GM15510 (cell line): Measurements from ENCODE around the gene DENND2A.

Experiments
- POLR2A ChIP-seq: IDR thresholded peaks from 3 replicates; pipeline ENCODE4 v1.6.1; 2011; ENCODE audit warnings: borderline replicate concordance; ENCODE audit not compliant: insufficient read length; ENCODE audit errors: extremely low read depth

DENND2A gene

GRCh38 chr7:140619176-140619575 is 21.4 kb downstream of the DENND2A start:
- no peak for TF ChIP-seq POLR2A

DNA sequence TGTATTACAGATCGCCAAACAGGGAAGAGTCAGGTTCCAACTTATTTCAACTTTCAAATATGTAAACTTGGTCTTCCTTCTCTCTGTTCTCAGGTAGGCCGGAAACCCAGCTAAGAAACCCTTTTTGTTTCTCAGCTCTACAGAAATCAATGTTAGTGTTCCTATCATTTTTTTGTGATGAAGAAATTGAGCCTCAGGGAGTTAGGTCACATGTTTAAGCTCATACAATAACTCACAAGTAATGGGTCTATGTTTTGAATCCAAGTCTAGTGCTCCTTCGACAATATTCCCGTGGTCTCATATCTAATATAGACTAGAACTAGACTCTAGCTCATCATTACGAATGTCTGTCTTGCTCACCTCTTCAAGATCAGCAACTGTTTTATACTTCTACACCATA is 22.3 kb downstream of the DENND2A start:
- TF ChIP-seq POLR2A: no peak

GRCh38 chr7:140617081-140617480 is 23.5 kb downstream of the DENND2A start:
- no peak for TF ChIP-seq POLR2A

- TF ChIP-seq POLR2A: no peak
These were observed 24.3 kb downstream of the DENND2A start for GRCh38 chr7:140616328-140616727.

DNA sequence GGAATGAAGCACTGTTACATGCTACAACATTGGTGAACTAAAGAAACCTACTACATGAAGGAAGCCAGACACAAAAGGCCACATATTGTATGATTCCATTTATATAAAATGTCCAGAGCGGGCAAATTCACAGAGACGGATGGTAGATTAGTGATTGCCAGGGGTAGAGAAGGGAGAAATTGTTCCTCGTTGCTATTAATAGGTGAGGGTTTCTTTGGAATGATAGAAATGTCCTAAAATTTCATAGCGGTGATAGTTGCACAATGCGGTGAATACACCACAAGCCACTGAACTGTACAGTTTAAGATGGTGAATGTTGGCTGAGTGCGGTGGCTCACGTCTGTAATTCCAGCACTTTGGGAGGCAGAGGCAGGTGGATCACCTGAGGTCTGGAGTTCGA is 29.0 kb downstream of the DENND2A start:
- TF ChIP-seq POLR2A: no peak

DNA sequence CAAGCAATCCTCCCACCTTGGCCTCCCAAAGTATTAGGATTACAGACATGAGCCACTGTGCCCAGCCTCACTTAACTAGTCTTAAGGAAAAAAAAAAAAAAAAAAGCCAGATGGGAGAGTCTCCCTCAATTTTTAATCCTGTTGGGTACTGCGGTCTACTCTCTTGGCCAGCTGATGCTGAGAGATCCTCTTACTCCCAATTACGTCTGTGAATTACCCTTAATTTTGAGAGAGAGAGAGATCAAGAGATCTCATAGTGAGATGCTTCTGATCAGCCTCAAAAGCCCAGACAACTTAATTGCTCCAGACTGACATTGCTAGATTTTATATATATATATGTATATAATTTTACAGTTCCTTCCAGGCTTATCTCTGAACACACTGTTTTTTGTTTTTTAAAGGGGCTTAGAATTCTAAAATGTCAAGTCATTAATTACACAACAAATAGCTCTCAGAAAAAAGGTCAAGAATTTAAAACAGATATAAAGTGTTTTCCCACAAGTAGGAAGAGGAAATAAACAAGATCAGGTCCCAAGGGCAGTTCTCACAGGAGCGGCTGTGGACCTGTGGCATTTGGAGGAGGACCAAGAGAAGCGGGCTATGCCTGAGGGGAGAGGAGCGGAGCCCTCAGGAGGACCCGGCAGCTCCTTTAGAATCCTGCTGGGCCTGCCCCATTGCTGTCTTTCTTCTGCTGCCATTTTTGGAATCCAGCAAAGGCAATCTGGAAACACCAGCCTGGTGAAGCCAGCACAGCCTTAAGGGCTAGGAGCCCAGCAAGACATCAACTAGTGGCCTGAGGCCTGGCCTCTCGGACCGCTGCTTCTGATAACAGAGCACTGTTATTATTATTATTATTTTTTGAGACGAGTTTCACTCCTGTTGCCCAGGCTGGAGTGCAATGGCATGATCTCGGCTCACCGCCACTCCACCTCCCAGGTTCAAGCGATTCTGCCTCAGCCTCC is 30.1 kb downstream of the DENND2A start:
- TF ChIP-seq POLR2A: no peak

DNA sequence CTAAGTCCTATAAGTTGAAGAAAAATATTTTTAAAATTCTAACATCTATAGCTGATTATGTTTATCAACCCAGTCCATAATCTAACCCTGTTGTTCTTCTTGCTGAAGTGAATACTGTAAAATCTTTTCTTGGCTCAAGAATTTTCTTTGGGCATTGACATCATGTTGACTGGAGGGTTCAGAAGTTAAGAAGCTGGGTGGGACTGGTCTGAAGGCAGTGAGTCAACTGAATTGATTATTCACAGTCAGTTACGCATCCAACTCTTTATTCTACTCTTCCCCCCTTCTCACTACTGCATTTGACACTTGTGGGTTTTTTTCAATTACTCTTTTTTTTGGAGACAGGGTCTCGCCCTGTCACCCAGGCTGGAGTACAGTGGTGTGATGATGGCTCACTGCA is 31.0 kb downstream of the DENND2A start:
- TF ChIP-seq POLR2A: no peak

- no peak for TF ChIP-seq POLR2A
These were observed 33.1 kb downstream of the DENND2A start for GRCh38 chr7:140607441-140607989.

GRCh38 chr7:140605337-140605736 is 35.3 kb downstream of the DENND2A start:
- TF ChIP-seq POLR2A: no peak

GRCh38 chr7:140604760-140605159 is 35.9 kb downstream of the DENND2A start:
- no peak for TF ChIP-seq POLR2A

- TF ChIP-seq POLR2A: no peak
These were observed 36.5 kb downstream of the DENND2A start for GRCh38 chr7:140604076-140604475.

DNA sequence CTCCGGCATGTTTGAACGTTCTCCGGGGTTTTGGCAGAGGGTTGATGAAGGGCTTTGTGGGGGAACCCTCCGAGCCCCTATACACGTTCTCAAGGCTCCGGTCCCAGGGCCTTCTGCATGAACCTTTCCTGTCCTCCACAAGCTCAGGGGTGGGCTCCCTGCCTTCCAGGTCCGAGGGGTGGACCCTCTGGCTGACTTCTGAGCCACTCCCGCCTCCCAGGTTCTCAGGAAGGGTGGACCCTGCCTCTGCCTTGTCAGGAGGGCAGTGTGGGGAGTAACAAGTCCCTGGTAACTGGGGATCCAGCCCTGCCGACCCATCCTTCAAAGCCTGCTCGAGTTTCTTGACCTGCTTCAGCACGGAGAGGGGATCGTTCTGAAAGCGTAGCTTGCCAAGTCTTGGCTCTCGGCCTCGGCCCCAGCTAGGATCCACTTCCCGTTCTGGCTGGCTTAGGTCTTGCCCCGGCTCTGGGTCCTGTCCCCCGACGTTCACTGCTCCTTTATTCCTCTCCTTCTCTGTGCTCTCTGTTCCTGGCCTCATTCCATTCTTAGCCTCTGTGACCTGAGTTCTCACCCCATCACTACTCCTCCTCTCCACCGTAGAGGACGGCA is 38.9 kb downstream of the DENND2A start:
- TF ChIP-seq POLR2A: no peak

GRCh38 chr7:140600341-140600740 is 40.3 kb downstream of the DENND2A start:
- TF ChIP-seq POLR2A: no peak

- no peak for TF ChIP-seq POLR2A
These were observed 43.1 kb downstream of the DENND2A start for GRCh38 chr7:140597428-140597949.
